ENCODE measurements around the gene TRAF3IP3.

TRAF3IP3 gene

DNA sequence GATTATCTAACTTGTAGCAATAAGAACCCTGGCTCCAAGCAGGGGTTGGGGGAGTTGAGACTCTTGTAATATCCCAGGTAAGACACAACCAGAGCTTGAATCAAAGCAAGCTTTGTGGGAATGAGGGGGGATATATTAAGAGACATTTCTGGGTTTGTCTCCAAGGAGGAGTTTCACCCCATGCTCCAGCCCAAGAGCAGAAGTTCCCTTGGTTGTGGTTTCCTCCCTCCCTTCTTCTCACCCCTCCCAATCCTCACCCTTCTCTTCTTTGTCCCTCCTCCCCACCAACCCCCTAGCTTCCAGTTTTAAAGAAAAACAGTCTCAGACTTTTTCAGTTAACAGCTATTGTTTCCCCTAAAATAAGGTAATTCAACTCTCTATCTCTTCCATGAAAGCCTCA, 11.9 kb downstream of the TRAF3IP3 start:
- H3K4me3 ChIP-seq (ENCODE audit: low read depth, low read length) = no peak overlapping the region
- TF ChIP-seq, protein P1, sequence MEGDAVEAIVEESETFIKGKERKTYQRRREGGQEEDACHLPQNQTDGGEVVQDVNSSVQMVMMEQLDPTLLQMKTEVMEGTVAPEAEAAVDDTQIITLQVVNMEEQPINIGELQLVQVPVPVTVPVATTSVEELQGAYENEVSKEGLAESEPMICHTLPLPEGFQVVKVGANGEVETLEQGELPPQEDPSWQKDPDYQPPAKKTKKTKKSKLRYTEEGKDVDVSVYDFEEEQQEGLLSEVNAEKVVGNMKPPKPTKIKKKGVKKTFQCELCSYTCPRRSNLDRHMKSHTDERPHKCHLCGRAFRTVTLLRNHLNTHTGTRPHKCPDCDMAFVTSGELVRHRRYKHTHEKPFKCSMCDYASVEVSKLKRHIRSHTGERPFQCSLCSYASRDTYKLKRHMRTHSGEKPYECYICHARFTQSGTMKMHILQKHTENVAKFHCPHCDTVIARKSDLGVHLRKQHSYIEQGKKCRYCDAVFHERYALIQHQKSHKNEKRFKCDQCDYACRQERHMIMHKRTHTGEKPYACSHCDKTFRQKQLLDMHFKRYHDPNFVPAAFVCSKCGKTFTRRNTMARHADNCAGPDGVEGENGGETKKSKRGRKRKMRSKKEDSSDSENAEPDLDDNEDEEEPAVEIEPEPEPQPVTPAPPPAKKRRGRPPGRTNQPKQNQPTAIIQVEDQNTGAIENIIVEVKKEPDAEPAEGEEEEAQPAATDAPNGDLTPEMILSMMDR (IDR thresholded peaks at IDR 0.05; ENCODE audit: insufficient read depth, low read length, missing control alignments) = no peak
- no peak for DNase-seq (ENCODE audit: low read depth, low spot score)
- ChIA-PET CTCF (interaction anchor here (0.9 to 5.2 kb wide), 6 partner anchors 12 to 191 kb away, joined by 3 to 32 read pairs (median 6); partner anchors contain the start of gene TRAF3IP3), POLR2A (no interaction called here)

- H3K4me3 ChIP-seq (ENCODE audit: low read depth, low read length) = no peak overlapping the region
- TF ChIP-seq, protein P1 (IDR thresholded peaks at IDR 0.05; ENCODE audit: insufficient read depth, low read length, missing control alignments) = no peak
Observed at GRCh38 chr1:209768354-209768774, 12.5 kb downstream of the TRAF3IP3 start.

DNA sequence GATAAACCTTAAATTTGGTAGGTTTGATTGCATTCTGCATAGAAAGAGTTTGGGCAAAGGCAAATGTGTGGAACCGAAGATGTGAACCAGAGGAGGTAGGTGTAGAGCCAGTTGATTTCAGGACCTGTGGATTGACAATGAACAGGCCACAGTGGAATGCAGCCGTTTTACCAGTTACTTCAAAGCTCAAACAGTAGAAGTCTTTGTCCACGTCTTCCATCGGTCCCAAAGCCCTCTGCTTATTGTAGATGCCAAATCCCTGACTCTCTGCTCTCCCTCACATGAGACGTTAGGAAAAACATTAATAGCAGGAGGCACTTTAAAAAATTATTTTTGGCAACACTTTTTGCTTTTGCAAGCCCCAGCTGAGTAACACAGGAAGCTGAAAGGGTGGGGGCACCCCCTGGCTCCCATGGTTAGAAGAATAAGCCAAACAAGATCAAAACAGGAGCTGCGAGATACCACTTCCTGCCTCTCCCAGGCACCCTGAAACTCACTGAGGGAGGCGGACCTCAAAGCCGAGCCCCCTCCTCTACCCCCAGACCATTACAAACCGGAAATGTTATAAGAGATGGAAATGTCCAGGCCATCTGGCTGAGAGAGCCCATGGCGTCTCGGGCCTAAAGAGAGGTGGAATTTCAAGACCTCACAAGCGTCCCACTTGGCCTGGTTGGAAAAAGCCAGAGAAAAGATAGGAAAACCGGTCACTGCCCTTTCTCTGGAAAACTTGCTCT, 13.5 kb downstream of the TRAF3IP3 start:
- peak; percentile 77 for DNase-seq (ENCODE audit: low read depth, low spot score)
- H3K4me3 ChIP-seq (ENCODE audit: low read depth, low read length) = no peak overlapping the region
- CTCF ChIA-PET = interaction anchor here (1.0 to 5.2 kb wide), 7 partner anchors 14 to 203 kb away, joined by 3 to 32 read pairs (median 4); partner anchors contain the start of gene TRAF3IP3
- TF ChIP-seq, protein P1 (IDR thresholded peaks at IDR 0.05; ENCODE audit: insufficient read depth, low read length, missing control alignments) = no peak
- POLR2A ChIA-PET = interaction anchor here (1.6 kb wide), 1 partner anchor 15 kb away, joined by 10 read pairs; the partner anchor contains the start of gene C1orf74

More at GRCh38 chr1:209768354-209768774, 12.5 kb downstream of the TRAF3IP3 start:
- no peak for DNase-seq (ENCODE audit: low read depth, low spot score)
- ChIA-PET POLR2A (interaction anchor here (1.6 kb wide), 1 partner anchor 16 kb away, joined by 10 read pairs; the partner anchor contains the start of gene C1orf74), CTCF (interaction anchor here (1.0 to 5.2 kb wide), 7 partner anchors 13 to 202 kb away, joined by 3 to 32 read pairs (median 4); partner anchors contain the start of gene TRAF3IP3)

DNA sequence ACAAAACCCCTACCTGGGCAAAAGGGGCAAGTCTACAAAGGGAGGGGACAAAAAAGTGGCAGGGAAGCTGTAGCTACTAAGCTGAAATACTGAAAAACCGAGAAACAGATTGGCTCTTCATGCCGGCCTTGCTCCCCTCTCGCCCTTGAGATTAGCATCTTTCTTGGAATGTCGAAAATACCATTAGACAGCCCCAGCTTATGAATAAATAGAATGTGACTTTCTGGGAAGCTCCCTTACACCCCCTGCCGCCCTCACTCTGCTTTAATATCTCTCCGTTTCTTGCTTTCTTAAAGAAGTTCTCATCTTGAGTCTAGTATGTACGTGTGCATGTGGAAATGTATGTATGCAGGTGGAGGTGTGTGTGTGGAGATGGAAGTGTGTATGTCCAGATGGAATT, 14.1 kb downstream of the TRAF3IP3 start:
- ChIA-PET CTCF (interaction anchor here (1.5 to 5.2 kb wide), 3 partner anchors 17 to 53 kb away, joined by 3 to 32 read pairs (median 12); no protein-coding TSS in a partner anchor), POLR2A (interaction anchor here (1.6 kb wide), 1 partner anchor 14 kb away, joined by 10 read pairs; the partner anchor contains the start of gene C1orf74)

GRCh38 chr1:209770636-209771415, 15.0 kb downstream of the TRAF3IP3 start:
- TF ChIP-seq, protein P1 (IDR thresholded peaks at IDR 0.05; ENCODE audit: insufficient read depth, low read length, missing control alignments) = no peak
- no peak for DNase-seq (ENCODE audit: low read depth, low spot score)
- CTCF ChIA-PET = no interaction called here
- no peak overlapping the region for H3K4me3 ChIP-seq (ENCODE audit: low read depth, low read length)
- POLR2A ChIA-PET = no interaction called here

More for the DNA sequence above, 14.1 kb downstream of the TRAF3IP3 start:
- TF ChIP-seq, protein P1 (IDR thresholded peaks at IDR 0.05; ENCODE audit: insufficient read depth, low read length, missing control alignments) = no peak
- no peak overlapping the region for H3K4me3 ChIP-seq (ENCODE audit: low read depth, low read length)
- DNase-seq (ENCODE audit: low read depth, low spot score) = no peak
